Endothelial cell of umbilical vein (primary cell): ENCODE data around the gene CH25H. TPM values are rescaled to one million over a fixed set of nuclear protein-coding genes. Genes with fewer than 3 reads are reported as not detected.
"Not testable (repeated sequence)": the region's sequence is repeated elsewhere in the genome, so short reads cannot be mapped to it uniquely, and the experiment has no call there.

Source experiments
- BruUV-seq: library from RNA; stranded (reverse); fragments of 400-500 nt; replicated peaks from 2 replicates; lab custom pipeline; 2021; lab: Mats Ljungman, UMichigan
- CTCF ChIA-PET: fragments of 300-600, 350-600 bp; sonication (Branson Sonifier 250); formaldehyde crosslinking; loops from one replicate; lab custom pipeline; 2021; ENCODE audit warnings: antibody characterized with exemption, inconsistent platforms; lab: Charles Lee
- POLR2A ChIA-PET: fragments of 300-600, 350-600 bp; sonication (Branson Sonifier 250); formaldehyde crosslinking; loops from one replicate; lab custom pipeline; 2021; ENCODE audit warnings: antibody characterized with exemption, inconsistent platforms; lab: Charles Lee
- DNase-seq: peaks from one replicate; pipeline ENCODE4 v3.0.0-alpha.2; 2011; ENCODE audit warnings: low read depth, low spot score
- FAIRE-seq: peaks from 2 replicates; lab custom pipeline; 2011; peaks lifted over from hg19 to GRCh38; lab: Jason Lieb, UNC
- H2AFZ ChIP-seq: 2 replicates; pipeline ENCODE4 v1.6.0; 2012; ENCODE audit warnings: low read depth, low read length, control low read depth, inconsistent platforms
- H3K27ac ChIP-seq: 2 replicates; pipeline ENCODE4 v1.5.1; 2011; ENCODE audit warnings: low read depth, mild to moderate bottlenecking, control low read depth, low read length, moderate library complexity; ENCODE audit not compliant: insufficient read depth
- H3K27me3 ChIP-seq, 2 experiments: 2 replicates each; pipeline versions ENCODE4 v1.6.0 to v1.6.1; 2011; ENCODE audit warnings: low read length in 2 of 2, mixed read lengths in 1 of 2; ENCODE audit not compliant: control insufficient read depth in 2 of 2, insufficient read depth in 2 of 2
- H3K36me3 ChIP-seq, 2 experiments: 2 replicates in 1 of 2; 3 replicates in 1 of 2; pipeline ENCODE4 v1.5.1; 2011; ENCODE audit warnings: low read length in 2 of 2, mild to moderate bottlenecking in 1 of 2, moderate library complexity in 1 of 2; ENCODE audit not compliant: control insufficient read depth in 2 of 2, insufficient read depth in 2 of 2; ENCODE audit errors: extremely low read depth in 1 of 2
- H3K4me1 ChIP-seq: 3 replicates; pipeline ENCODE4 v1.5.1; 2011; ENCODE audit warnings: mild to moderate bottlenecking, low read length; ENCODE audit not compliant: control insufficient read depth, insufficient read depth; ENCODE audit errors: extremely low read depth
- H3K4me2 ChIP-seq: 2 replicates; pipeline ENCODE4 v1.6.1; 2011; ENCODE audit warnings: low read length, control low read depth, mixed read lengths; ENCODE audit not compliant: insufficient read depth
- H3K4me3 ChIP-seq, 3 experiments: fragments of 200-600 bp in 1 of 3; sonication (generic), shearing (Covaris generic) in 1 of 3; replicated peaks in 1 of 3; 2 replicates each; pipeline ENCODE4 v1.5.1; 2011 to 2016; ENCODE audit warnings: control low read depth in 3 of 3, low read length in 3 of 3, mild to moderate bottlenecking in 2 of 3, inconsistent platforms in 1 of 3, low read depth in 1 of 3, moderate library complexity in 1 of 3; ENCODE audit not compliant: insufficient read depth in 1 of 3
- H3K79me2 ChIP-seq: 2 replicates; pipeline ENCODE4 v1.6.0; 2012; ENCODE audit warnings: low read length, inconsistent platforms; ENCODE audit not compliant: control insufficient read depth, insufficient read depth
- H3K9ac ChIP-seq: replicated peaks from 2 replicates; pipeline ENCODE3; 2011; ENCODE audit warnings: low read length, control low read depth; ENCODE audit not compliant: insufficient read depth; ENCODE audit errors: extremely low read depth
- H3K9me1 ChIP-seq: replicated peaks from 3 replicates; pipeline ENCODE4 v1.6.0; 2011; ENCODE audit warnings: mild to moderate bottlenecking, low read length; ENCODE audit not compliant: control insufficient read depth, insufficient read depth; ENCODE audit errors: extremely low read depth
- H3K9me3 ChIP-seq: replicated peaks from 2 replicates; pipeline ENCODE4 v1.5.1; 2012; ENCODE audit warnings: low read length, inconsistent platforms; ENCODE audit not compliant: control insufficient read depth, insufficient read depth
- H4K20me1 ChIP-seq: replicated peaks from 2 replicates; pipeline ENCODE3; 2011; ENCODE audit warnings: mild to moderate bottlenecking, low read length; ENCODE audit not compliant: control insufficient read depth, insufficient read depth; ENCODE audit errors: extremely low read depth
- CTCF ChIP-seq, 2 donors: IDR thresholded peaks; 1 replicate in 1 of 2; 2 replicates in 1 of 2; pipeline ENCODE4 v1.5.1; 2011; ENCODE audit warnings: low read length in 2 of 2, mild to moderate bottlenecking in 2 of 2, moderate library complexity in 2 of 2, control low read depth in 1 of 2, inconsistent platforms in 1 of 2, low read depth in 1 of 2; ENCODE audit not compliant: insufficient read depth in 1 of 2; ENCODE audit errors: extremely low read depth in 1 of 2
- EZH2 ChIP-seq: IDR thresholded peaks from 2 replicates; pipeline ENCODE4 v1.6.1; 2012; ENCODE audit warnings: borderline replicate concordance, low read depth, mild to moderate bottlenecking, moderate library complexity, low read length, inconsistent platforms; ENCODE audit not compliant: severe bottlenecking
- FOS ChIP-seq: IDR thresholded peaks from 2 replicates; pipeline ENCODE4 v1.6.1; 2011; ENCODE audit warnings: mild to moderate bottlenecking, low read length, moderate library complexity, borderline replicate concordance; ENCODE audit not compliant: insufficient read depth
- GATA2 ChIP-seq: IDR thresholded peaks from 2 replicates; pipeline ENCODE4 v1.7.0; 2011; ENCODE audit warnings: low read depth, mild to moderate bottlenecking, moderate library complexity, mixed read lengths, low read length; ENCODE audit not compliant: insufficient read length, insufficient read depth
- JUN ChIP-seq: IDR thresholded peaks from 2 replicates; pipeline ENCODE4 v1.6.1; 2011; ENCODE audit warnings: borderline replicate concordance, low read depth; ENCODE audit not compliant: insufficient read length, insufficient read depth
- MAX ChIP-seq: IDR thresholded peaks from 2 replicates; pipeline ENCODE4 v1.6.1; 2011; ENCODE audit not compliant: insufficient read depth, insufficient read length
- MYC ChIP-seq: IDR thresholded peaks from one replicate; pipeline ENCODE4 v1.6.1; 2011; ENCODE audit warnings: mild to moderate bottlenecking, low read depth, low read length
- POLR2A ChIP-seq: IDR thresholded peaks from 2 replicates; pipeline ENCODE4 v1.6.1; 2012; ENCODE audit warnings: low read depth, mild to moderate bottlenecking, control low read depth, low read length
- POLR2AphosphoS5 ChIP-seq: IDR thresholded peaks from 2 replicates; pipeline ENCODE4 v1.6.1; 2012; ENCODE audit warnings: low read depth, mild to moderate bottlenecking, control low read depth, low read length, moderate library complexity; ENCODE audit not compliant: insufficient read depth
- dilution Hi-C: fragments of 300-500 bp; cut with MboI; formaldehyde crosslinking; loops from one replicate; pipeline ENCODE4 v1.15.0; 2019; ENCODE audit warnings: low sequenced_read_pairs; ENCODE audit not compliant: extremely low pct_ligation_motif_present
- intact Hi-C: fragments of 100-400 bp; cut with micrococcal nuclease; formaldehyde crosslinking; loops from one replicate; pipeline ENCODE4 v1.10.0; 2022
- polyA plus RNA-seq, 4 experiments: library from polyadenylated mRNA; depleted of rRNA in 3 of 4; stranded (reverse) in 3 of 4; unstranded in 1 of 4; fragments of >200 nt; gene quantifications; 2 replicates each; pipeline versions ENCODE4 v1.2.1 to v1.2.3, GENCODE V29; 2011 to 2012; ENCODE audit warnings: missing spikeins in 1 of 4
- total RNA-seq: library from RNA; stranded (reverse); gene quantifications from 2 replicates; pipeline ENCODE4 v1.2.3, GENCODE V29; 2021

CH25H gene
- total and polyA plus RNA-seq, 2 donors (not counting 3 experiments of a cell fraction or from before 2014, with no cell fraction given), result 0.30 TPM; not detected in 1

DNA sequence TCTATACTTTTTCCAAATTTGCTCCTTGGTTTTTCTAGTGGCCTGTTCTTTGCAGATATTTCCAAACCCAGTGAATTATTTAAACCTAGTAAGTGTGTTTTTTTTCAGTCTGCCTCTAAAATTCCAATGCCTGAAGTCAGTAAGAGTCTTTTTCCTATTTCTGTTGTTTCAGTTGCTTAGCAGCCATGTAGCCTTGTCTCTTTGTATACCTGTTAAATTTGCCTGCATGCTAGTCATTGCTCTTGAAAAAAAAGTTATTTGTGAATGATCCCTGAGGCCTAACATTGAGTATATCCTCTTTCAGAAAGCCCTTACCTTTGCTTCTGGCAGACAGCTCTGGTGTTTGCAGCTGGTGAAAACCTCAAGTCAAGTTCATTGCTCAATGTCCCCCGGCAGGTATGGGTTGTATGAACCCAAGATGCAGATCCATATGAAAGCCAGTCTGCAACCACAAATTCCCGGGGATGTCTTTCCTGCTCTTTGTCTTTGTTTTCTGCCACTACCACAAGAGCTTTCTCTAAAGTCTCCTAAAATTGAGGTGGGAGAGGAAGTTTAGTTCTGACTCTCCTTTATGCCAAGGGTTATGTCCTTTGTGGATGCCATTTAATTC is 35.7 kb downstream of the CH25H start:
- POLR2A ChIA-PET, result no interaction called here
- H3K9me1 ChIP-seq, result no peaks in the 10 kb centered on the region
- FAIRE-seq, result no peak
- H3K4me2 ChIP-seq, result no peak overlapping the region
- TF ChIP-seq JUN (no peak), POLR2A (no peak), CTCF (IDR thresholded peaks at IDR 0.05; ENCODE audit: extremely low read depth in 1 of 2, insufficient read depth in 1 of 2, low read depth in 1 of 2, low read length in 2 of 2) (no peak), MAX (no peak), MYC (no peak), FOS (no peak), GATA2 (no peak), EZH2 (no peak), POLR2AphosphoS5 (no peak)
- H3K9me3 ChIP-seq, result no peaks in the 10 kb centered on the region
- no peak overlapping the region for H3K4me3 ChIP-seq
- no peaks in the 10 kb centered on the region for H3K27me3 ChIP-seq
- H4K20me1 ChIP-seq, result no peaks in the 10 kb centered on the region
- no peak for DNase-seq
- no peak overlapping the region for H3K9ac ChIP-seq
- H3K79me2 ChIP-seq, result no peaks in the 10 kb centered on the region
- no TSS peak for BruUV-seq
- peaks cover 7% of the 10 kb centered on the region for H3K4me1 ChIP-seq
- no peaks in the 10 kb centered on the region for H3K36me3 ChIP-seq
- no peak overlapping the region for H3K27ac ChIP-seq
- CTCF ChIA-PET, result no interaction called here
- intact Hi-C loops (no loop called here), dilution Hi-C loops (no loop called here)
- H2AFZ ChIP-seq, result no peak overlapping the region

GRCh38 chr10:89168354-89168900 is 38.7 kb downstream of the CH25H start:
- H3K4me3 ChIP-seq, H3K27ac ChIP-seq, H3K9me3 ChIP-seq, BruUV-seq, H4K20me1 ChIP-seq, H3K36me3 ChIP-seq, H3K79me2 ChIP-seq, H3K27me3 ChIP-seq, POLR2A ChIA-PET, DNase-seq, intact Hi-C loops, H2AFZ ChIP-seq, H3K9me1 ChIP-seq, CTCF ChIA-PET, H3K9ac ChIP-seq, FAIRE-seq, dilution Hi-C loops, H3K4me2 ChIP-seq, H3K4me1 ChIP-seq: not testable (repeated sequence)
